Right ventricle myocardium inferior (tissue), 1 donor: ENCODE measurements around the gene FAM83D. TPM values are rescaled to one million over a fixed set of nuclear protein-coding genes. Genes with fewer than 3 reads are reported as not detected.
"Not testable (repeated sequence)": the region's sequence is repeated elsewhere in the genome, so short reads cannot be mapped to it uniquely, and the experiment has no call there.

Experiments
- ATAC-seq: fragments of 200-7000 bp; cut with Tn5 transposase; one replicate; pipeline ENCODE4 v1.9.1; 2020; ENCODE audit warnings: mild to moderate bottlenecking, moderate library complexity
- DNase-seq: peaks from one replicate; pipeline ENCODE4 v3.0.0; 2021; ENCODE audit errors: missing footprints
- intact Hi-C: fragments of 100-400 bp; cut with DNase I; formaldehyde crosslinking; loops from one replicate; pipeline ENCODE4 v1.11.0; 2022
- total RNA-seq: library from RNA; stranded (reverse); fragmentation: NEBNext Ultra II Directional; extraction: Animal tissue kit (Norgen Biotek cat#: 25700); gene quantifications from one replicate; pipeline ENCODE4 v1.2.1, GENCODE V29; 2021
- donor health status: DM: no; HTN: yes; CAD: no; lungs with severe emphysema.

Gene FAM83D
- total RNA-seq, 1 donor from 2014 or later = 0.49 TPM

GRCh38 chr20:38985603-38986170, 59.5 kb downstream of the FAM83D start:
- ATAC-seq = peak; percentile 82
- intact Hi-C loops = loop anchor here (1.0 kb wide), 1 partner anchor 23 kb away; the partner anchor contains the start of gene DHX35
- no peak for DNase-seq

GRCh38 chr20:38986663-38987062, 60.4 kb downstream of the FAM83D start:
- intact Hi-C loops = no loop called here
- no peak for DNase-seq
- ATAC-seq = peak; percentile 55

DNA sequence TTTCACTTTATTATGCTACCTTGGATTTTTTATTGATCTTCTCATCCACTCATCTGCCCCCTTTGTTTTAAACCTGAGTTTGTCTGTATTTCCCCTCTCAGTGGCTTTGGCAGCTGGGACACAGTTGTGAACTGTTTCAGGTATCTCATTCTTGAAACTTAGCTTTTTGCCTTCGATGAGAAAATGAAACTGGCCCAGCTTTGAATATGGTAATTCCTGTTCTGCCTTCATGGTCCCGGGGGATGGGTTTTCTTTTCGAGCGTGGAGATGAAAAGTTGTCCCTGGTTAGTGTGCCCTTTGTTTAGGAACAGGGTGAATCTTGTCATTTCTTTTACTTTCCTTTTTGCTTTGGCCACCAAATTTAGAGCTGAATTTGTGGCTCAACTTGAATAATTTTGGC, 61.6 kb downstream of the FAM83D start:
- ATAC-seq (no peak), DNase-seq (no peak)
- intact Hi-C loops = no loop called here

DNA sequence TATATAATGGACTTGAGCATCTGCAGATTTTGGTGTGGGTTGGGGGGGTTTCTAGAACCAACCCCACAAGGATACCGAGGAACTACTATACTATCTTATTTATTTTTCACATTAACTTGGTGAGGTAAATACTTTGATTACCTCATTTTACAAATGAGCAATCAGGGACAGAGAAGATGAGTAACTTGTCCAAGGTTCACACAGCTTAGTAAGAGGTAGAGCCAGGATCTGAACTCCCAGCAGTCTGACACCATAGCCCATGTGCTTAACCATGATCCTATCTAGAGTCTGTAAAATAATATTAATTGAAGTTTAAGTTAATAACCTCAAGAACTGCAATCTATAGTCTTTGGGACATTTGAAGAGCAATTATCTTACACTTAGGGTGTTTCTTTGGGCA, 64.5 kb downstream of the FAM83D start:
- intact Hi-C loops = no loop called here
- DNase-seq (no peak), ATAC-seq (no peak)

DNA sequence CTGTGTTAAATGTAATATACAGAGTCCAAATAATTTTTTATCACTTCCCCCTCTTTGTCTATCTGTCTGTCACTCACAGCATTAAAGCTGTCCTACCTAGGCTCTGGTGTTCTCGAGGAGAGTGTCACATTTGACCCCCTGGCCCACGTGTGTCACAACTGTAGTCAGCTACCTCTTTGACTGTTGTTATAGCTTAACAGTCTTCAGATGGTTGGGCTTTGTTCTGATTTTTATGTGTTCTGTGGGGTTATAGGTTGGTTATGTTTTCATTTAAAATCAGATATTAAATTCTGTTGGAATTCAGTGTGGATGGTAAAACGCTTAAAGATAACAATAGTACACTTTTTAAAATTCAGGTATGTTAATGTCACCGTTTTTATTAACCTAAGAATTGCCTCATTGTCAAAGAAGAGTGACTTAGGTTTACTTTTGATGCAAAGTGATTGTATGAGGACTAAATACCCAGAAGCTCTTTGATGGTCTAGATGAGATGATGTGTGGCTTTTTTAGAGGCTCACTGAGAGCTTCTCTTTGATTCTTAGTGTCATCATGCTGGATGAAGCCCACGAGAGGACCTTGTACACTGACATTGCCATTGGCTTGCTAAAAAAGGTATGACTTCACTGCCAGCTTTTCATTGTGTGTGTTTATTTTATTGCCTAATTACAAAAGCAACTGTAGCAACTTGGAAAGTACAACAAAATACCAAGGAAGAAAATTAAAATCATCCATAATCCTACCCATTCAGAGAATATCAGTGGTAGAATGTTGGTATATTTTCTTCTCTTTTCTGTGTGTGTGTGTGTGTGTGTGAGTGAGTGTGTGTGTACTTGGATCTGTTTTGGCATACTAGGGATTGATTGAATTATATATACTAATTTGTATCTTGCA, 65.8 kb downstream of the FAM83D start:
- intact Hi-C loops = no loop called here
- ATAC-seq (no peak), DNase-seq (no peak)

DNA sequence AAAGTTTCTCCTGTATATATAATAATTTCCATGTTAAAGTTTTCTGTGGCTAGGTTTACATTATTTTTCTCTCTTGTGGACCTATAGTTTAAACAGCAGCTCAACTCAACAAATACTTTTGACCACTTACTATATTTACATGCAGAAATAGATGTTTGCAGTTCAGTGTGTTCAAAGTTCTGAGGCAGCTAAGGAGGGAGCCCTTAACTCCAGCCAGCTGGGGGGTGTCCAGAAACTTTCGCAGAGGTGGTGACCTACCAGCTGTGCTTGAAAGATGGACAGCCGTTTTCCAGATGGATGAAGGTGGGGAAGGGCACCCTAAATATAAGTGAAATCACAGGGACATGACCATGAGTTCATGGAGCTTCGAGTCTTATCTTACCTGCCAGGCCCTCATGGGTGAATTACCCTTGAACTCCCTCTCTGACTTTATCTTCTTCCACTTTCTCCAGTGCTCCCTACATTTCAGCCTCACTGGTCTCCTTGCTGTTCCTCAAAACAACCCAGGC, 69.4 kb downstream of the FAM83D start:
- ATAC-seq (no peak), DNase-seq (no peak)
- intact Hi-C loops = no loop called here

- intact Hi-C loops, ATAC-seq, DNase-seq: not testable (repeated sequence)
Observed at GRCh38 chr20:38996866-38997265, 70.6 kb downstream of the FAM83D start.

- ATAC-seq = no peak
- no peak for DNase-seq
- intact Hi-C loops = no loop called here
Observed at GRCh38 chr20:38997622-38998021, 71.4 kb downstream of the FAM83D start.

- DNase-seq = no peak
- intact Hi-C loops = no loop called here
- ATAC-seq = no peak
Observed at GRCh38 chr20:38999217-38999616, 73.0 kb downstream of the FAM83D start.

DNA sequence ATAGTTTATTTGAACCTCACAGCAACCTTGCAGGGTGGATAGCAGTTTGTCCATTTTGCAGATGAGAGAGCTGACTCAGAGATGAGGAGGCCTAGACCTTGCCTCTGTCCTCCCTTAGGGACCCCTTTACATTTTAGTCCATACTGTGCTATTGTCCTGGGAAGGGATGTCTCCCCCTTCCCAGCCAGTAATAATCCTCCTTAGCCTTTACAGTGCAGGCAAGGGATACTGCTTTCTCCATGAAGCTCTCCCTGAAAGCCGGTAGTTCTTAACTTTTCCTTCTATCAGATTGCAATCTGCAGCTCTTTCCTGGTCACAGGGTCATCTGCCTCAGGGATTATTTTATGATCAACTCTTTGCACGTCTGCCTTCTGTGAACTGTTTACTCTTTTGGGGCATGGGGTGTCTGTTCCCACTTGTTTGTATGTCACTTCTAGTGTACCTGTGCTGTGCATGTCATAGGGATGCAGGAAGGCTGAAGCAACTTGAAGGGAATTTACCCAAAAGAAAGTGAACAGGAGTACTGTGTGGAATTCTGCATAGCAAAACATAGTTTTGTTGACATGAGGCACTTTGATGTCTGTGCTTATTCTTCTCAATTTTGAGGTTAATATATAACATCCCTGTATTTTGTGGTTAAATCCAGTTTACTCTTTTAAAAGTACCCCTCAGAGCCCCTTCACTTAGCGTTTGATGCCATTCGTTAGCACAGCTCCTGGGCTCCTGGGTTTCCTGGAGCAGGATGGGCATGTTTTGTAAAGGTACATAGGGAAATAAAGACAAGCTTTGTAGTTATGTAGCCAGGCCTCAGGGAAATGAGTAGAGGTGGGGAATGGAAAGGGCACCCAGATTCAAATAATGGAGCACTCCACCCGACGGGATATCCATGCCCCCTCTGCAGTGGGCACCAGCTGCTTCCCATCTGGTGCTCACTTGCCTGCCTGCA, 74.0 kb downstream of the FAM83D start:
- intact Hi-C loops = no loop called here
- DNase-seq (no peak), ATAC-seq (no peak)

Other genes starting within 250 kb of the FAM83D start
- not detected for gene SLC32A1, start 201.9 kb upstream of the FAM83D start, total RNA-seq
- 2.6 TPM for gene ACTR5, start 178.0 kb upstream of the FAM83D start, total RNA-seq
- gene PPP1R16B, start 120.7 kb upstream of the FAM83D start, total RNA-seq = 9.0 TPM
- 11.0 TPM for gene DHX35, start 35.9 kb downstream of the FAM83D start, total RNA-seq